ENCODE data around the gene CMTM6. TPM values are rescaled to one million over a fixed set of nuclear protein-coding genes. Genes with fewer than 3 reads are reported as not detected.
A peak's percentile ranks its signal among the peaks of the same experiment; 100 is the strongest.

The CMTM6 gene
- total and polyA plus RNA-seq, 9 of the 15 experiments (the other 6 are each of a cell fraction or from before 2014, with no cell fraction given): 8.9 to 39.7 (median 19.5) TPM

DNA sequence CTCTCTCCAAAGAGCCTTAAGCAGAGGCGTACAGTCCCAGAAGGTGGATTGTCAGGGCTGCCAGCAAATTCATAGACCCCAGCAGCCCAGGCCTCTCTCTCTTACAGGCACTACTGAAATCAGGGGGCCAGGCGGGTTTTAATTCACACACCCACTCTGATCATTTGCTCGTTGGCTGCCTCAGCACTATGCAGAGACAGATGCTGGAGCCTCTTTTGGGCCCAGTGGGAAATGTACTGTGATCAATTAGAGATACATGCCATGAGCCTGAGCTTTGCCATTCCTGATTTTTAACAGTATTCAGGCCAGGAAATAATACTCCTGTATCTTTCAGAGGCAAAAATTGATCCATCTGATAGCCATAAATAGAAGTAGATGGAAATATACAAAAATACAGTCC lies 53.0 kb downstream of the CMTM6 start (continued):
- TF ChIP-seq CEBPG (CRISPR knock-in tag; IDR thresholded peaks at IDR 0.05) (no peak), CEBPG (tag; conservative IDR thresholded peaks at IDR 0.05 in 1 of 2, IDR thresholded peaks at IDR 0.05 in 1 of 2) (no peak), ZNF445 (CRISPR knock-in tag; IDR thresholded peaks at IDR 0.05; ENCODE audit: low read depth) (no peak), KLF16 (IDR thresholded peaks at IDR 0.05) (no peak), SIN3B (IDR thresholded peaks at IDR 0.05; ENCODE audit: low read depth) (no peak), SIN3A (IDR thresholded peaks at IDR 0.05; ENCODE audit: borderline replicate concordance in 2 of 2, control insufficient read depth in 1 of 2, low read depth in 2 of 2, low read length in 2 of 2) (no peak), TCF3 (CRISPR knock-in tag; IDR thresholded peaks at IDR 0.05) (no peak), ATF4 (CRISPR knock-in tag; IDR thresholded peaks at IDR 0.05) (no peak), HEY1 (CRISPR knock-in tag; IDR thresholded peaks at IDR 0.05; ENCODE audit: borderline replicate concordance) (no peak)

GRCh38 chr3:32448686-32449474 lies 53.8 kb downstream of the CMTM6 start:
- H3K4me3 ChIP-seq: no peak overlapping the region
- no peak overlapping the region for H2AFZ ChIP-seq (ENCODE audit: low read depth, low read length)
- no peaks in the 10 kb centered on the region for H3K79me2 ChIP-seq (ENCODE audit: control insufficient read depth, insufficient read depth, low read length)
- no TSS peak for BruUV-seq (replicated peaks)
- intact Hi-C loops (cut with micrococcal nuclease) (no loop called here), in situ Hi-C loops (cut with MboI) (no loop called here)
- no peak overlapping the region for H3K27ac ChIP-seq (ENCODE audit: extremely low read depth, low read depth, low read length)
- H3K9ac ChIP-seq (ENCODE audit: insufficient read depth in 1 of 2, low read depth in 2 of 2, low read length in 2 of 2): no peak overlapping the region
- ATAC-seq: peak; percentile 20; the same call in 1 of the 3 replicates
- ChIA-PET POLR2A (interaction anchor here (1.1 to 1.7 kb wide), 3 partner anchors 8 to 16 kb away, joined by 3 to 5 read pairs (median 5); no protein-coding TSS in a partner anchor), CTCF (ENCODE audit: low intra/inter-chr PET ratio) (no interaction called here)
- H3K4me2 ChIP-seq (ENCODE audit: insufficient read depth, low read length): no peak overlapping the region
- H3K27me3 ChIP-seq (ENCODE audit: control insufficient read depth in 2 of 2, insufficient read depth in 2 of 2, low read length in 2 of 2): peaks cover 34 to 42% of the 10 kb centered on the region in 2 experiments
- 6% methylated on average over 13 of the region's 14 CpGs for WGBS (ENCODE audit: insufficient coverage, low coverage, missing lambda C conversion rate)
- no peaks in the 10 kb centered on the region for H3K36me3 ChIP-seq (ENCODE audit: control insufficient read depth, insufficient read depth, low read length)
- no peaks in the 10 kb centered on the region for H3K4me1 ChIP-seq (replicated peaks in 1 of 2; ENCODE audit: control insufficient read depth in 2 of 2, insufficient read depth in 2 of 2, low read length in 2 of 2)
- H4K20me1 ChIP-seq (replicated peaks; ENCODE audit: control insufficient read depth, insufficient read depth, low read length): no peaks in the 10 kb centered on the region
- no peak for FAIRE-seq
- DNase-seq (ENCODE audit: extremely low read depth in 1 of 4, low spot score in 3 of 4): no peak
- H3K9me1 ChIP-seq (ENCODE audit: control insufficient read depth, insufficient read depth, low read length): no peaks in the 10 kb centered on the region
- no peaks in the 10 kb centered on the region for H3K9me3 ChIP-seq (replicated peaks; ENCODE audit: control insufficient read depth, insufficient read depth, low read depth, low read length)
- TF ChIP-seq, protein P1, sequence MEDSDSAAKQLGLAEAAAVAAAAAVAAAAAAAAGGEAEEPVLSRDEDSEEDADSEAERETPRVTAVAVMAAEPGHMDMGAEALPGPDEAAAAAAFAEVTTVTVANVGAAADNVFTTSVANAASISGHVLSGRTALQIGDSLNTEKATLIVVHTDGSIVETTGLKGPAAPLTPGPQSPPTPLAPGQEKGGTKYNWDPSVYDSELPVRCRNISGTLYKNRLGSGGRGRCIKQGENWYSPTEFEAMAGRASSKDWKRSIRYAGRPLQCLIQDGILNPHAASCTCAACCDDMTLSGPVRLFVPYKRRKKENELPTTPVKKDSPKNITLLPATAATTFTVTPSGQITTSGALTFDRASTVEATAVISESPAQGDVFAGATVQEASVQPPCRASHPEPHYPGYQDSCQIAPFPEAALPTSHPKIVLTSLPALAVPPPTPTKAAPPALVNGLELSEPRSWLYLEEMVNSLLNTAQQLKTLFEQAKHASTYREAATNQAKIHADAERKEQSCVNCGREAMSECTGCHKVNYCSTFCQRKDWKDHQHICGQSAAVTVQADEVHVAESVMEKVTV (CRISPR knock-in tag; IDR thresholded peaks at IDR 0.05): no peak
- no peak for TF ChIP-seq TOE1 (IDR thresholded peaks at IDR 0.05; ENCODE audit: borderline replicate concordance)
- TF ChIP-seq TOE1 (CRISPR knock-in tag; IDR thresholded peaks at IDR 0.05; ENCODE audit: borderline replicate concordance, low read depth): no peak
- no peak for TF ChIP-seq SMARCB1 (IDR thresholded peaks at IDR 0.05; ENCODE audit: insufficient read length, low read depth)
- TF ChIP-seq GTF3C2 (IDR thresholded peaks at IDR 0.05; ENCODE audit: borderline replicate concordance, extremely low read depth, insufficient read length): no peak

All from K562 (cell line).